ENCODE results near the gene SAMD1. TPM values are rescaled to one million over a fixed set of nuclear protein-coding genes. Genes with fewer than 3 reads are reported as not detected.

Gene SAMD1
- polyA plus RNA-seq, 1 donor: 34.0 TPM

DNA sequence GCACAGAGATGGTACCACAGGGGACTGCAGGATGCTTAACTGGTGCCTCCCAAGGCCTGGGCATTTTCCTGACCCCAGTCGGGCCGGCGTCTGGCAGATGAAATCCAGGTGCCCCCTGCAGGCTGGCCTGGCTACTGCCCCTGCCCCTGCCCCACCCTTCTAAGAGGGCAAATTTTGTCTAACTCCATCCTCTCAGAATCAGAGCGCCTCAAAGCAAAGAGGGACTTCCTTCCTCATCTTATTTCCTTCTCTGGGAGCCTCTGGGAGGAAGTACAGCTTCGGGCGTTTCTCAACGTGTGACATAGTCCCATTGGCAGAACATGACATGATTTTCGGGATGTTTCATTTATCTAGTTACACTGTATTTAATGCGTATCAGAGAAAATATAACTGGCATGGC lies 24.3 kb upstream of the SAMD1 start:
- no peak for DNase-seq

DNA sequence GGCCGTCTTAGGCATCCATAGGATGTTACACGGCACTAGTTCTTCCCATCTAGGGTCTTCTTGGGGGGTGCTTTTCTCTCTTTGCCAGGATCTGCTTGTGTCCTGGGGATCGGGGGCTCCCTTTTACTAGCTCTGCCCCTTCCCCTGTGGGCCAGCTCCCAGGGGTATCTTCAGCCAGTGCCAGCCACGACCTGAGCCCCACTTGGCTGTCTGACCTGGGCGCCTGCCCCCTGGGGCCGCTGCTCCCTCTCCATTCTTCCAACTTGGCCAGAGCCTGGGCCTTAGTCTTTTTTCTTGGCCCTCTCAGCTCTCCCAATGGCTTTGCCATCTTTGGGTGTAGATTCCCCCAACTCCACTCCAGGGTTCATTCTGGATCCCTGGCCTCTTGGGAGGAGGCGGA lies 23.9 kb upstream of the SAMD1 start:
- no peak for DNase-seq

DNA sequence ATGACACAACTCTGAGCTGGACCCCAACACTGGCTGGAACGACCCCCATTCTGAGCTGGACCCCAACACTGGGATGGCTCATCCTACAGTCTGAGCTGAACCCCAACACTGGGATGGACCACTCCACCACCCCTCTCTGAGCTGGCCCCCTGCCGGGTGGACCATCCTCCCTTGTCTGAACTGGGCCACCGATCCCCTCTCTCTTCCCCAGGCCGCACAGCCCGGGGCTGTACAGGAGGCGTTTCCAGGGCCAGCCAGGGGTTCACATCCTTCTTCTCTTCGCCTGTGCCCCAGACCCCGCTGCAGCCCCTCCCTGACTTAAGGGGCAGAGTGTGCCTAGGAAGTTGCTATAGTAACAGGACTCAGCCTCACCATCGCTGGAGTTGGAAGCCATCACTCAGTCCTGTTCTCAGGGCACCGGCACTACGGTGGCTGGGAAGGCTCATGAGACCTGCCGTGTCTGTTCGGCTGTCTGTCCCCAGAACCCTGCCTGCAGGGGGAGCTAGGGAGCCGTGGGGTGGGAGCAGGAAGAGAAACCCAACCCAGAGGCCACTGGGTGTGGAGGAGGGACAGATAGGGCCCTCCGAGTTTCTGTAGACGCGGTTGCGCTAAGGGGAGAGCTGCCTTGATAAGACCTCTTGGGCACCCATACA lies 23.3 kb upstream of the SAMD1 start:
- no peak for DNase-seq

DNA sequence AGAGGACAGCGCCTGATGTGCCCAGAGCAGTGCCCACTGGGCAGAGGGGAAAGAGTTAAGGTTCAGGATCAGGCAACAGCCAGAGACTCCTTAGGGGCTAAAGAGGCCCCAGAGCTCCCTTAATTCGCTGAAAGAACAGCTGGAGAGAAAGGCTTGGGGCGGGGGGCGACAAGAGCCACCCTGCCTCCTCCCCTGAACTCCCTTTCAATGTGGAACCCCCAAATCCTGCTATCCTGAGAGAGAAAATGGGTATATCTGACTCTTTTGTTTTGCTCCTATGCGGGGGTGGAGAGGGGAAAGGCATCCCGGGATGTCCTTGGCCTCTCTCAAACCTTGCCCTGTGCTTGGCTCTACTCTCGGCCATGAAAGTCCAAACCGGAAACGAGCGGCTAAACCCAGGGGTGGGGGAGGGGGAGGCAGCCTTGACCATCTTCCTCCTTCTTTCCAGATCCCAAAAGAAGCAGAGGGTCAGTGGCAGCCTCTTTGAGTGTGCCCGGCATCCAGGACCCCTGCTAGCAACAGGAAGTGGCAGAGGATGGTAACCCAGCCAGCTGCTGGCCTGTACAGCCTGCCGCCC lies 22.3 kb upstream of the SAMD1 start:
- DNase-seq: peak; percentile 38

DNA sequence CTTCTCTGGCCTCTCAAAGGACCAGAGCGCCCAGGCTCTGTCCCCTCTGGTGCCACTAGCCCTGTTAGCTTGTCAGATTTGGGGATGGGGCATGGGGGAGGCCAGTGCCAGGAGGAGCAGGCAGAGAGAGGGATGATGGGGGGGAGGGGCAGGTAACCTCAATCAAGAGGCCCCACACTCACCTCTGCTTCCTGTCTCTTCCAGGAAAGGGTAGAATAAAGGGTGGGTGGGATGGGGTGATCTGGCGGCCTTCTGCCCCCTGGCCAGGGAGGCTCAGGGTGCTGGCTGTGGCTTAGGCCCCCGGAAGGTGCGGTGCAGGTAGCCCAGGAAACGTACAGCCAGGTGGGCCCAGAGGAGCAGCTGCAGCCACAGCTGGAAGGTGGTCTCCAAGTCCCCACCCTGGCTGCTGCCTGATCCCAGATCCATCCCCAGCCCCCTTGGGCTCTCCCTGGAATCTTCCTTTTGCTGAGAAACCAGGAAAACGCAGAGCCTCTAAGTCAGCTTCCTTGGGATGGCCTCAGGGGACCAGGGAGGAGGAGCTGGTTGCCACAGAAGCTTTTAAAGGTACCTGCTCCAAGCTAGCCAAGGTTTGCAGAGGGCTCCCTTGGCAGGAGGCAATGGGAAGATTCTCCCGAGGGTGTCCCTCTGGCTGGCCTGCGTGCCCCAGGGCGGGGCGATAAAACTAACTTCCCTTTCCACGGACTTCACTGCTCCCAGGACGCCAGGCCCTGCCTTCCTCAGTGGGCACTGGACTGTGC lies 21.7 kb upstream of the SAMD1 start:
- no peak for DNase-seq

DNA sequence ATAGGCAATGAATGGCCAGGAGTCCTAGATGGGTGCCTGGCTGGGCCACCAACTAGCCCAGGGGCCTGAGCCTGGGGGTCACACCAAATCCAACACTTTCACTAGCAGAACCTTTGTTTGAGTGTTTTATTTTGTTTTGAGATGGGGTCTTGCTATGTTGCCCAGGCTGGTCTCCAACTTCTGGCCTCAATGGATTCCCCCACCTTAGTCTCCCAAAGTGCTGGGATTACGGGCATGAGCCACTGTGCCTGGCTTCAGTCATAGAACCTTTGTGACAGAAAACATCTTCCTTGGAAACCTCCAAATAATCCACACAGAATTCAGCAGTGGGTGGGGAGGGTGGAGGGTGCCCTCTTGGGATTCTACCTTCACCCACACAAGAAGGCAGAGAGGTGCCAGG lies 20.9 kb upstream of the SAMD1 start:
- no peak for DNase-seq

DNA sequence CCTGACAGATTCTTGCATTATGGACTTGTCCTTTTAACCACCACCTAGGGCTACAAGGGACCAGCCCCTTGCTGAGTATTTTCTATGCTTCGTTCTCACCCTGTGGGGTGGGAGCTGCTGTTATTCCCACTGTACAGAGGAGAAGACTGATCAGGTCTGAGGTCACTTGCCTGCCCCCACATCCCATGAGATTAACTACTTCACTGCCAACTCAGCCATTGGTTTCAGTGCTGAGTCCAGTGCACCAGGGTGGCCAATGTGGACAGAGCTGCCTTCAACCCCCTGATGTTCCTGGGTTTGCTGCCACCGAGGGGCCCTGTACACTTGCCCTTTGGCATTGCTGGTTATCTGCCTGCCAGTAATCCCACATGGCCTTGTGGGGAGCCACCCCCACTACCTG lies 20.1 kb upstream of the SAMD1 start:
- no peak for DNase-seq

DNA sequence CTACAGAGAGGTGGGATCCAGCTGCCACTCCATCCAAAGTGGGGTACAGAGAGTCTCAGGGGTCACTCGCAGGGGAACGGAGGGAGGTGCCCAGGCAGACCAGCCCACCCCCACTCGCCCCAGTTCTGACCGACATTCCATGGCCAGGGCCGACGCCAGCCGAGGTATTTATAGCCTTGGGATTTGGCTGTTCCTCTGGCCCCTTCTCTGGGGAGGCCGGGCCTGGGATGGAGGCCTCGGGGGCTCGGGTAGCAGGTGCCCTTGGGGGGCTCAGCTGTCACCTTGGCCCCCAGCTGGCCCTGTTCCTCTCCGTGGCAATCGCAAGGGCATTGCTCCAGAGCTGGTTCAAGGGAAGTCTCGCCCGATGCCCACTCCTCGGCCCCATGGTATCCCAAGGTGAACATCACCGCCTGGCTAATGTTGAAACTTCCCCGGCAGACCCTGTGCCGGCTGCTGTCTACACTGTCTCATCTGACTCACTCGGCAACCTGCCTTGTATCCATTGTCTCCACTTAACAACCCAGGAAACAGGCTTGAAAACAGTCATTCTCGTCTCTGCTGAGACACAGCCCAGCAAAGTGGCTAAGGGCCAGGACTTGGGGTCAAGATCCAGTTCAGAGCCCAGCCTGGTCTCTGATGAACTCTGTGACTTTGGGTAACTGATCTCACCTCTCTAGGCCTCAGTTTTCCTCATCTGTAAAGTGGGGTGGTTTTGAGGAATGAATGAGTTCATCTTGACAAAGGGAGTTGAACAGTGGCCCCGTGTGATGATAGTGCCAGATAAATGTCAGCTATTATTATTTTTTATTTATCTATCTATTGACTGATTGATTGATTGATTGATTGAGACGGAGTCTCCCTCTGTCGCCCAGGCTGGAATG lies 17.3 kb upstream of the SAMD1 start:
- DNase-seq: no peak

DNA sequence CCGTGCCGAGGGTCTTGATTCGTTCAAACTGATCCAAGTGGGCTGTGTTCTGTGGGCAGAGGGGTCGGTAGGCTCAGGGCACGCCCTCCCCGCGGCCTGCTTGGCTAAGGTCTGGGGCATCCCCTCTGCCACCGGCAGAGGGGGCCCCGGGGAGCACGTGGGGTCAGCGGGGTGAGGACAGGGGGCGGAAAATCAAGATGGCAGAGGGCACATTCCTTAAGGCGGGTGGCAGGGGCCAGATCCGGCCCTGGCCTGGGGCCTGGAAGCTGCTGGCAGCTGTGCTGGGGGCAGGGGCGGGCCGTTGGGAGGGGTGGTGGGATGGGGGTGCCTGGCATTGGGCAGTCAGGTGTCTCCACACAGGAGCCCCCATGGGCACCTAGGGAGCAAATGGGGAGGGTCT lies 16.3 kb upstream of the SAMD1 start:
- DNase-seq: no peak

DNA sequence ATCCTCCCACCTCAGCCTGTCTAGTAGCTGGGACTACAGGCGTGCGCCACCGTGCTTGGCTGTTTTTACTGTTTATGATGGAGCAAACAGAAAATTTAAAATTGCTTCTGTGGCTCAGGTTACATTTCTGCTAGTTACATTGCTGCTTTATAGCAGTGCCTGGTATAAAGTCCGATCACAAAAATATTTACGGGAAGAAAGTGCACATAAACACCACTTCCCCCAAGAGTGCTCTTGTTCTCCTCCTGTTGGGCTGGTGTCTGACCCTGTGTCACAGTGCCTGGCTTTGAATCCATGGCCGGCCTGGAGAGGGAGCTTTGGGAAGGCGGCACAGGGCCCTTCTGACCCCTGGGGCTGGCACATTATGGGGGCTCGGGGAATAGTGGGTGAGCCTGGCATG lies 15.1 kb upstream of the SAMD1 start:
- no peak for DNase-seq

DNA sequence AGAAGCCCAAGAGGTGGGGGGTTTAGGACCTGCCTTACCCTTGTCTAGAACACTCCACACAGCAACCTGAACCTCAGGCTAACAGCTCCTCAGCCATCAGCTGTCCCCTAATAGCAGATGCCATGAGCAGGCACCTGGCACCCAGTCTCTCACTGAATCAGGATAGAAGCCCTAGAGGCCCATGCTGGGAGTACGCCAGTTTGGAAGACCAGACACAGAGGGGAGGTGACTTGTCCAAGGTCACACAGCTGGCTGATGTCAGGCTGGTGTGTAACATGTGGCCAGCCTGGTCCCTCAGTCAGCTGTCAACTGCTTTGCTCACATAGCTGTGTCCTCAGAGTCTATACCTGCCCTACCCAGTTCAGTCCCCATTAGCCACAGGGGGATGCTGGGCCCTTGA lies 12.8 kb upstream of the SAMD1 start:
- DNase-seq: no peak

DNA sequence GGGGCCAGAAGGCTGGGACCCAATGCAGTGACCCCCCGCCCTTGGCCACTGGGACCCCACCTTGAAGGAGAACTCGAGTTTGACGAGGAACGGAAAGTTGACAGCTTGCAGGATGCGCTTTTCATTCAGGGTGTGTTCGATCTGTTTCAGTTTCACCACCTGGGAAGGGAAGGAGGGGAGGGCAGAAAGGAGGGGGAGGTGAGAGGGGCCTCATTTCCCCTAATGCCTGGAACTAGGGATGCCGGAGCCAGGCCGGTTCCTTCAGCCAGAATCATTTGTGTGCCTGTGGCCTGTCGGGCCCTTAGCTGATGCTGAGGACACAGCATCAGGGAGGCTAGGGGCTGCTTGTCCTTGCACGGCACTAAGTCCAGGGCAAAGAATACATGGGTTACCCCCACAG lies 12.2 kb upstream of the SAMD1 start:
- no peak for DNase-seq

DNA sequence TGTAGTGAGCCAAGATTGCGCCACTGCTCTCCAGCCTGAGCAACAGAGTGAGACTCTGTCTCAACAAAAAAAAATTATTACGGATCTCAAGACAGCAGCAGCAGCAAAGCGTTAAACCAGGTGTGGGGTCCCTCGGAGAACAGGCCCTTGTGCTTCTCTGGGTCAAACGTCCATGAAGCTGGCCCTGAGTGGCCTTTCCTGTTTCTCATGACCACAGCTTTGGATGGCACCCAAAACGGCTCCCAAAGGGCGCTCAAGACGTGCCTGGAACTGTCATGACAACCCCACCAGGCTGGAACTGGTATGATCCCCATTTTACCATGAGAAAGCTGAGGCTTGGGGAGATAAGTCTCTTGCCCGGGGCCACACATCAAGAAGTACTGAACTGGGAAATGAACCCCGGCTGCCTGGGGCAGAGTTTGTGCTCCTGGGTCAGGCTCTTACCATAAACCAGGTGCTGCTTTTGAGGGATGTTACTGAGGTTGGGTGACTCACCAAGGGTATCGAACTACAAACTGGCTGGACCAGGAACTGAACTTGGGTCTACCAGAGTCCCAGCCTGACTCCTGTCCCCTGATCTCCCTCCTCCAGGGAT lies 11.6 kb upstream of the SAMD1 start:
- no peak for DNase-seq

DNA sequence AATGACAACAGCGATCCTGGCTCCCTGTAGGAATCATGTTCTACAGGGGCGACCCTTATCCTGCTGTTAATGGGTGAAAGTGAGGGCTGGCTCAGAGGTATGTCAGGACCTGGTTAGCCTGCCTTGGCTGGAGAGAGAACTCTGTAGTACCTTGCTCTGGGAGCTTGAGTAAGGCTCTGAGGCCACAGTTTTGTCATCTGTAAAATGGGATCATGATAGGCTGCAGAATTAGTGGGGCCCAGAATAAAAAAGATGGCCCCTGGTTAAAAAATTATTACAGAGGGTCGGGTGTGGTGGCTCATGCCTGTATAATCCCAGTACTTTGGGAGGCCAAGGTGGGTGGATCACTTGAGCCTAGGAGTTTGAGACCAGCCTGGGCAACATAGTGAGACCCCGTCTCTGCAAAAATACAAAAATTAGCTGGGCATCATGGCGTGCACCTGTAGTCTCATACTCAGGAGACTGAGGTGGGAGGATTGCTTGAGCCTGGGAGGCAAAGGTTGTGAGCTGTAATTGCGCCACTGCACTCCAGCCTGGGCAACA lies 10.5 kb upstream of the SAMD1 start:
- no peak for DNase-seq

DNA sequence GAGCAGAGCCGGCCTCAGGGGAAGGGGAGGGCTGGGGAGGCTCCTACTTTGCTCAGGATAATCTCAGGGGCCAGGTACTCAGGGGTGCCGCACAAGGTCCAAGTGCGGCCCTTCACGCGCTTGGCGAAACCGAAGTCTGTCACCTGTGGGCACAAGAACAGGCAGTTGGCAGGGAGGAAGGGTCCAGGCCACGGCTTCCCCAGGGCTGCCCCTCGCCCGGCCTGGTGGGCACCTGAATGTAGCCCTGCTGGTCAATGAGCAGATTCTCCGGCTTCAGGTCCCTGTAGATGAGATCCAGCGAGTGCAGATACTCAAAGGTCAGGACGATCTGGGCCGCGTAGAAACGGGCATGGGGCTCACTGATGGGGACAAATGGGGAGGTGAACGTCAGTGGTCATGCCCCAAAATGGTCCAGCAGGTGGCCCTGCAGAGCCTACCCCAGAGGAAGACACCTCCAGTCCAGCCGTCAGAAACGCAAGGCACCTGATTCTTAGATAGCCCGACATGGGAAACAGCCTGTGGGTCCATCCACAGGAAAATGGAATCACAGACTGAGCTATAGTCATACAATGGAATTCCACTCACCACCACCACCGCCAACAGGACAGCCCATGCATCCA lies 7.1 kb upstream of the SAMD1 start:
- DNase-seq: no peak

DNA sequence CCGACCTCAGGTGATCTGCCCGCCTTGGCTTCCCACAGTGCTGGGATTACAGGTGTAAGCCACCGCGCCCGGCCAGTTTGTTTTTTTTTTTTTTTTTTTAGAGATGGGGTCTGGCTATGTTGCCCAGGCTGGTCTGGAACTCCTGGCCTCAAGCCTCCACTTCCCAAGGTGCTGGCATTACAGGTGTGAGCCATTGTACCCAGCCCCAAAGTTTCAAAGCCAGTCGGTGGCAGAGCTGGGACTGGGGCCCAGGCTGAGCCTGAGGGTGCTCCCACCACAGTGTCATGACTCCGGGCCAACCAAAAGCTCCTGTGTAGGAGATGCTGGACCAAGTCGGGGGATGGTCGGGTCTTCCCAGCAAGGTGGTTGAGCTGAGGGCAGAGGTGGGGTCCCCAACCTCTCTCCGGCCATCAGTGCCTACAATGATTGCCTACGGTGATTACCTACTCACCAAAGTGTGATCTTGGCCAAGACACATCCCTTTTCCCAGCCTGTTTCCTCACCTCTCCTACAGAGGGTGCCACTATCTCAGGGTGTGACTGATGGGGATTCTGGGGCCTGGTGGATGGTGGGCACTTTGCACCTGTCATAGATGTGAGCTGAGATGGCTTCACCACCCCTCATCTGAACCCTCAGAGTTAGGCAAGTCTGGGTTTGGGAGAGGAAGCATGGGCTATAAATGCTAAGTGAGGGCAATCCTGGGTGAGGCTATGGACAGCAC lies 5.9 kb upstream of the SAMD1 start:
- DNase-seq: no peak

DNA sequence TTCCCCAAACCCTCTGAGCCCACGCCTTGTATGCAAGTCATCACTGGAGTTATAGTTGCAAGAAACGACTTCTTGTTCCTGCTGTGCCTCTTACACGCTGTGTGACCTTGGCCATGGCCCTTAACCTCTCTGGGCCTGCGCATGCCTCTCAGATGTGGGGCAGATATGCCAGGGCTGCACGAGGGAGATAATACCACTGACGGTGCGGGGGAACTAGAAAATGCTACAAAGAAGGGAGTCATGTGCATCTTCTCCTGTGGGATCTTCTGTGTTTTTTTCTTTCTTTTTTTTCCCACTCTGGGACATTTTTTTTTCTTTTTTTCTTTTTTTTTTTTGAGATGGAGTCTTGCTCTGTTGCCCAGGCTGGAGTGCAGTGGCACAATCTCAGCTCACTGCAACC lies 4.3 kb upstream of the SAMD1 start:
- DNase-seq: no peak

DNA sequence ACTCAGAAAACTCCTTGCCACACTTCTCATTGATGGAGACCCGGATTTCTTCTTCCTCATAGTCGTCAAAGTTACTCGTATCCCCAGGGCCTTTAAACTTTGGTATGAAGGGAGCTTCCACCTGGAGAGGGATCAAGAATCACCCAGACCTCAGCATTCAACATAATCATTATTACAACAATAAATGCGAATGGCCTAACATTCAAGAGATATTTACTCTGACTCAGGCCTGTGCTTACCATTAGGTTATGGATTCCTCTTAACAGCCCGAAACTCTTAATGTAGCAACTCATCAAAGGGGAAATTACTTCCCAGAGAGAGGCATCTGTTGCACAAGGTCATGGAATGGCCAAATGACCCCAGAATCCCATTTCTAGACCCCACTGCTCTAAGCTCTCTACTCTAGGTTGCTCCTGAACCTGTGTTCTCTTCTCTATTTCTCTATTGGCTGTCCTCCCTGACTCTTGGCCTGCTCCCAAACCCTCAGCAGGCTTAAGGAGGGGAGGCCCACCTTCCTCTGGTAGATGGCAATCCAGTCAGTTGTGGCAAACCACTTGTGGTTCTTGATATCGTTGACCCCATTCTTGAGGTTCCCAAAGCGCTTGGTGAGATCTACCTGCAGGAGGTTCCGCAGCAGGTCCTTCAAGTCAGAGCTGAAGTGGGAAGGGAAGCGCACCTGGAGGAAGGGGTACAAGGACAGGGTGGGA lies 2.7 kb upstream of the SAMD1 start:
- DNase-seq: no peak

DNA sequence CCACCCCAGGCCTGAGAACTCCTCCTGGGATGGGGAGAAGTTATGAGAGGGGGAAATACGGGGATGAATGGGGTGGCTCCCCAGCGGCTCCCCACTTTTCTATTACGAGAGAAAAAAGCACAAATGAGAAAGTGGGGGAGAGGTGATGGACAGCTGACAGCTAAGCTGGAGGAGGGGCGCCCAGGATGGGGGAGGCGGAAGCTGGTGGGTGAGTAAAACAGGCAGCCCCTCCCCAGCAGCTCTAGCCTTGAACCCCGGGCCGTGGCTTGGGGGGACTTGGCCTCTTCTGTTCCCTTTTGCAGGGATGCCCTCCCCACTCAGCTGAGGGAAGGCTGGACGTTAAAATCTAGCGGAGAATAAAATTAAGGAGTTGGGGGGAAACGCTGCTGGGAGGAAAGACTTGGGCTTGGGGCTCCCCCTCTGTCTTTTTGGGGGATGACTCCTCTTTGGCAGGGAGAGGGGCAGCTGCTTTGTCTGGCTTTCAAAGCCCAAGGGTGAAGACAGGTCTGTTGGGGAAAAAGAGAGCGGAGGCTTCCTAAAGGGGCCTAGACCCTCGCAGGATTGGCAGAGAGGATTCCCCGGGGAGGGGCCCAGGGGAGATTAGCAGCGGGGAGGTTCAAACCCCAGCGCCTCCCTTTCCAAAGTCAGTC lies 1.4 kb upstream of the SAMD1 start:
- peak; percentile 29 for DNase-seq

Measured in left kidney (tissue), 2 donors.